ENCODE data around the gene GOLGA2. TPM values are rescaled to one million over a fixed set of nuclear protein-coding genes. Genes with fewer than 3 reads are reported as not detected.

GOLGA2 gene
- polyA plus RNA-seq, 1 experiment: 112 TPM

DNA sequence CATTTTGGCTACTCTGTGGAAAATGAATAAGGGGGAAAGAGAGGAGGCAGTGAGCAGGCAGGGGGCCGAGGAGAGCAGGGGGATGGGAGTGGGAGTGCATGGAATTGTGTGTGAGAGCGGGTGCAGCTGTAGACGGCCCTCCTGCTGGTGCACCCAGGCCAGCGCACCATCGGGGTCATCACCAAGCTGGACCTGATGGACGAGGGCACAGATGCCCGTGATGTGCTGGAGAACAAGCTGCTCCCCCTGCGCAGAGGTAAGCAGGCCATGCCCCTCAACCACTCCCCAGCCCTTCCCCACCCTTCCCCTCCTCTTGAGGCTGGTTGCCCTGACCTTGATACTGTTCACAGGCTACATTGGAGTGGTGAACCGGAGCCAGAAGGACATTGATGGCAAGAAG is 56.0 kb downstream of the GOLGA2 start:
- no peaks in the 10 kb centered on the region; the same call in 1 of the 2 replicates for H3K9me3 ChIP-seq (ENCODE audit: control insufficient read depth, insufficient read depth, low read length)
- TF ChIP-seq, protein P1, sequence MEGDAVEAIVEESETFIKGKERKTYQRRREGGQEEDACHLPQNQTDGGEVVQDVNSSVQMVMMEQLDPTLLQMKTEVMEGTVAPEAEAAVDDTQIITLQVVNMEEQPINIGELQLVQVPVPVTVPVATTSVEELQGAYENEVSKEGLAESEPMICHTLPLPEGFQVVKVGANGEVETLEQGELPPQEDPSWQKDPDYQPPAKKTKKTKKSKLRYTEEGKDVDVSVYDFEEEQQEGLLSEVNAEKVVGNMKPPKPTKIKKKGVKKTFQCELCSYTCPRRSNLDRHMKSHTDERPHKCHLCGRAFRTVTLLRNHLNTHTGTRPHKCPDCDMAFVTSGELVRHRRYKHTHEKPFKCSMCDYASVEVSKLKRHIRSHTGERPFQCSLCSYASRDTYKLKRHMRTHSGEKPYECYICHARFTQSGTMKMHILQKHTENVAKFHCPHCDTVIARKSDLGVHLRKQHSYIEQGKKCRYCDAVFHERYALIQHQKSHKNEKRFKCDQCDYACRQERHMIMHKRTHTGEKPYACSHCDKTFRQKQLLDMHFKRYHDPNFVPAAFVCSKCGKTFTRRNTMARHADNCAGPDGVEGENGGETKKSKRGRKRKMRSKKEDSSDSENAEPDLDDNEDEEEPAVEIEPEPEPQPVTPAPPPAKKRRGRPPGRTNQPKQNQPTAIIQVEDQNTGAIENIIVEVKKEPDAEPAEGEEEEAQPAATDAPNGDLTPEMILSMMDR (IDR thresholded peaks at IDR 0.05; ENCODE audit: low read depth, low read length): no peak
- no peak overlapping the region for H3K4me3 ChIP-seq (ENCODE audit: low read depth, low read length)
- H3K27ac ChIP-seq (ENCODE audit: low read depth, low read length): no peak overlapping the region
- POLR2A ChIA-PET: no interaction called here
- CTCF ChIA-PET: no interaction called here
- DNase-seq (ENCODE audit: low read depth, low spot score): no peak
- no peaks in the 10 kb centered on the region for H3K27me3 ChIP-seq (ENCODE audit: control insufficient read depth, insufficient read depth, low read length)

DNA sequence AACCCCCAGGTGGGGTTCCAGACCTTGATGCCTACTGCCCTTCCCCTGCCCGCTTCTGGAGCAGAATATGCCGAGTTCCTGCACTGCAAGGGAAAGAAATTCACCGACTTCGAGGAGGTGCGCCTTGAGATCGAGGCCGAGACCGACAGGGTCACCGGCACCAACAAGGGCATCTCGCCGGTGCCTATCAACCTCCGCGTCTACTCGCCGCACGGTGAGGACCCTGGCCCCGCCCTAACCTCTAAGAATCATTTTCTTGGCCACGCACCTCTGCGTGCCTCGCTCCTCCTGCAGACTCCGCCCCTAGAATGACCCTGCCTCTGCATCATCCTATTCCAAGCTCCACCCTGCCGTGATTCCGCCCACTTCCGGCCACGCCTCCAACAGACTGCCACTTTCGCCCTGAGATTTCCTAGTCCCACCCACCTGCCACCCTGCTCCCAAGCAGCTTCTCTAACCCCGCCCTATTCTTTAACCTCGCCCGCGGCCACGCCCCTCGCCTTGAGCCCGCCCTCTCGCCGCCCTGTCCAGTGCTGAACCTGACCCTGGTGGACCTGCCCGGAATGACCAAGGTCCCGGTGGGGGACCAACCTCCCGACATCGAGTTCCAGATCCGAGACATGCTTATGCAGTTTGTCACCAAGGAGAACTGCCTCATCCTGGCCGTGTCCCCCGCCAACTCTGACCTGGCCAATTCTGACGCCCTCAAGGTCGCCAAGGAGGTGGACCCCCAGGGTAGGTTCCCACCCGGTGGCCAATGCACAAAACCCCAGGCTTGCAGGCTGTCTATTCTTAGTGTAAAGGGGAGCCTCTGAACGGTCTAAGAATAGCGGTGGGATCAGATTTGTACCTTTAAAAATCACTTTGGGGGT is 57.1 kb downstream of the GOLGA2 start:
- no peaks in the 10 kb centered on the region; the same call in 1 of the 2 replicates for H3K9me3 ChIP-seq (ENCODE audit: control insufficient read depth, insufficient read depth, low read length)
- POLR2A ChIA-PET: interaction anchor here (0.6 kb wide), 2 partner anchors 12 to 49 kb away, joined by 3 to 5 read pairs; no protein-coding TSS in a partner anchor
- no peaks in the 10 kb centered on the region for H3K27me3 ChIP-seq (ENCODE audit: control insufficient read depth, insufficient read depth, low read length)
- CTCF ChIA-PET: no interaction called here
- no peak for DNase-seq (ENCODE audit: low read depth, low spot score)
- no peak overlapping the region for H3K4me3 ChIP-seq (ENCODE audit: low read depth, low read length)
- H3K27ac ChIP-seq (ENCODE audit: low read depth, low read length): no peak overlapping the region
- TF ChIP-seq, protein P1 (IDR thresholded peaks at IDR 0.05; ENCODE audit: low read depth, low read length): no peak

DNA sequence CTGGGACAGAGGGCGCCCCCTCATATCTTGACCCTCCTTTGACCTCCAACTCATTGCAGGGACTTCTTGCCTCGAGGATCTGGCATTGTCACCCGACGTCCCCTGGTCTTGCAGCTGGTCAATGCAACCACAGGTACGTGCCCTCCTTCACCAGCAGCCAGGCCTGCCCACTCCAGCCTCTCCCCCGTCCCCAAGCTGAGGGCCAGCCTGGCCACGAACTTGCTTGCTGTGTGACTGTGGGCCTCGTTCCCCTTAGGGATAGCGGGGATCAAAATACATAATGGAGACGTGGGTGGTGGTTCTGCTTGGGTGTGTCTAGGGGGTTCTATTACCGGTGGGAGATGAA is 57.7 kb downstream of the GOLGA2 start:
- no peak for DNase-seq (ENCODE audit: low read depth, low spot score)
- no peak overlapping the region for H3K4me3 ChIP-seq (ENCODE audit: low read depth, low read length)
- H3K27me3 ChIP-seq (ENCODE audit: control insufficient read depth, insufficient read depth, low read length): no peaks in the 10 kb centered on the region
- TF ChIP-seq, protein P1 (IDR thresholded peaks at IDR 0.05; ENCODE audit: low read depth, low read length): no peak
- no peaks in the 10 kb centered on the region; the same call in 1 of the 2 replicates for H3K9me3 ChIP-seq (ENCODE audit: control insufficient read depth, insufficient read depth, low read length)
- CTCF ChIA-PET: no interaction called here
- no peak overlapping the region for H3K27ac ChIP-seq (ENCODE audit: low read depth, low read length)
- POLR2A ChIA-PET: interaction anchor here (0.6 kb wide), 2 partner anchors 13 to 50 kb away, joined by 3 to 5 read pairs; no protein-coding TSS in a partner anchor

DNA sequence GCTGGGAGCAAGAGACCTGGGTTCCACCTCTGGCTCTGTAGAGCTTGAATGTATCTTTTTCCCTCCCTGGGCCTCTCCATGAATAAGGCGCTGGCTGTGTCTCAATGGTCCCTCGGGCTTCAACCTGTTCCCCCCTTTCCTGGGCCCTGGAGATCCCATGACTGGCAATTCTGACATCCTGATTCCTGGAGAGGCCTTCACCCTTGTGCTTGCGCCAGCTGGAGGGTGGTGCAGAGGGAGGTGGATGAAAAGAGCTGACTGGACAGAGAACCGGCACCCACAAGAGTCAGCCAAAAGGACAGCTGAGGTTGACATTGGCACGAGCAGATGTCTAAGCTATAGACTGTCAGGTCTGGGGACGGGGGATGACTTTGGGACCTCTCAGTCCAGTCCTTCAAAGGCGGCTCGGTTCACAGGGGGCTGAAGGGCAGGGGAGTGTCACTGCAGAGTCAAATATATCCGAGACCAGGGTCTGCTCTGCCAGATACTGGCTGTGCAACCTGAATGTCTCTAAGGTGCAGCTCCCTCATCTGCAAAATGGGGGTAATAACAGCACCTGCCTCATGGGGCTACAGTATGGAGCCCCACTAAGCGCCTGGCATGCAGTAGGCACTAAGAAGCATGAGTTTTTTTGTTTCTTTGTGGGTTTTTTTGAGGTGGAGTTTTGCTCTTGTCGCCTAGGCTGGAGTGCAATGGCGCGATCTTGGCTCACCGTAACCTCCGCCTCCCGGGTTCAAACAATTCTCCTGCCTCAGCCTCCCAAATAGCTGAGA is 58.8 kb downstream of the GOLGA2 start:
- DNase-seq (ENCODE audit: low read depth, low spot score): no peak

More for the DNA sequence above, 58.8 kb downstream of the GOLGA2 start:
- CTCF ChIA-PET: no interaction called here
- peak overlapping the region; percentile 31 for H3K27ac ChIP-seq (ENCODE audit: low read depth, low read length)
- no peak overlapping the region for H3K4me3 ChIP-seq (ENCODE audit: low read depth, low read length)
- no peaks in the 10 kb centered on the region for H3K27me3 ChIP-seq (ENCODE audit: control insufficient read depth, insufficient read depth, low read length)
- no peaks in the 10 kb centered on the region; the same call in 1 of the 2 replicates for H3K9me3 ChIP-seq (ENCODE audit: control insufficient read depth, insufficient read depth, low read length)
- POLR2A ChIA-PET: interaction anchor here (1.0 to 1.7 kb wide), 2 partner anchors 10 to 59 kb away, joined by 3 to 7 read pairs; partner anchors contain the start of genes GOLGA2 and SWI5
- TF ChIP-seq, protein P1 (IDR thresholded peaks at IDR 0.05; ENCODE audit: low read depth, low read length): no peak
